SU-DHL-6 (cell line): ENCODE data around the gene LRP6.

Source experiments
- CTCF ChIP-seq: fragments of 200-600 bp; sonication (generic); IDR thresholded peaks from one replicate; pipeline ENCODE4 v1.5.1; 2017; ENCODE audit warnings: antibody characterized with exemption, mild to moderate bottlenecking, low read length, moderate library complexity; ENCODE audit not compliant: insufficient read depth, poor library complexity, severe bottlenecking
- EZH2phosphoT487 ChIP-seq: fragments of 200-600 bp; sonication (generic), shearing (Covaris generic); conservative IDR thresholded peaks from 2 replicates; pipeline ENCODE4 v1.6.1; 2018; ENCODE audit warnings: mild to moderate bottlenecking, antibody characterized with exemption, low read length, moderate library complexity, mixed read lengths

- TF ChIP-seq CTCF (no peak), EZH2phosphoT487 (no peak)
These were observed 133.6 kb downstream of the LRP6 start for GRCh38 chr12:12133259-12133658.
